ELF-1 (cell line): ENCODE measurements around the gene ABHD17A.
"Not testable (repeated sequence)": the region's sequence is repeated elsewhere in the genome, so short reads cannot be mapped to it uniquely, and the experiment has no call there.

Experiments used
- DNase-seq: peaks from one replicate; pipeline ENCODE4 v3.0.0-alpha.2; 2016; ENCODE audit warnings: low read depth, low spot score

ABHD17A gene

GRCh38 chr19:1910177-1910576 lies 24.9 kb upstream of the ABHD17A start:
- no peak for DNase-seq

- DNase-seq, result no peak
Measured at GRCh38 chr19:1909761-1910080, 24.4 kb upstream of the ABHD17A start.

DNA sequence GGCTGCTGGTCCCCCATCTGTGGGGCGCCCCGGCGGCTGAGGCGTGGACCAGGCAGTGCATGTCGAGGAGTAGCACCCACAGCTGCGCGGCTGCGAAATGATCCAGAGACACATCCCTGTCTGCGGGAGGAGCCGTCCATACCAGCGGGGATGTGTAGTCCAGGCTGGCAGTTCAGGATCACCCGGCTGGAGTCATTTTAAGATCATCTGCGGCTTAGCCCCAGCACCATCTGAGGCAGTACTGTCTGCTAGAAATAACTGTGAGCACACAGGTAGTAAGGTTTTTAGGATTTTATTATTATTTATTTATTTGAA lies 23.0 kb upstream of the ABHD17A start:
- DNase-seq, result no peak

DNA sequence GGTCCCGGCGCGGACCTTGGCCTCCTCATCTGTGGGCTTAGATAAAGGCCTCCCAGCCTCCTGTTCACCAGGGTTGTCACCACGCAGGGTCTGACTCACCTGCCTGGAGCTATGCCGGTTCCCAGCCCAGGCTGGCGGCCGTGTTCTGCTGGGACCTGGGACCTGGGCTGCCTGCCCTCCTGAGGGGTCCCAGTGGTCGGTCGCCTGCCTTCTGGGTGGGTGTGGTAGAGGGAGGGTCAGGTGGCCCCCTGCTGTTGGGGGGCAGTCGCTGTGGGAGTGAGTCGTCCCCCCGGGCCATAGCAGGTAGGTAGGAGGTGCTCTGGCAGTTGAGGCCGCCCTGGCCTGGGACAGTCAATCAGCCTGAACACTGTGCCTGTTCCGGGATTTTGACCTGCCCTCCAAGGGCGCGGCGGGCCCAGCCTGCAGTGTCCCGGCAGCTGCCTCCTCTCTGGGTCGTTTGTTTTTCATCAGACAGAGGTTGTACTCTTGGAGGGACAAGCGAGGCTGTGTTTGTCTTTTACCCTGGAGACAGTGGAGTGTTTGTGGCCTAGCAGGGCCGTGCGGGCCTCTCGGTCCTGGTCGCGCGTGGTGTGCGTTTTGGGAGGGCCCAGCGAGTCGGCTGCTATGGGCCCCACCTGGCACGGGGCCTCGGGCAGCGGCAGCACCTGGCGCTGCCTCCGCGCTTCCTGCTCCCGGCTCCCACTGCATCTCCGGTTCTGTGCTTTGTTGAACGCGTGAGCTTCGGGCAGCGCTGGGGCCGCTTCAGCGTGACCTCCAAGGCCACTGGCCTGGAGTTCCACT lies 22.5 kb upstream of the ABHD17A start:
- no peak for DNase-seq

- peak; percentile 78 for DNase-seq
Measured at GRCh38 chr19:1906985-1907562, 21.8 kb upstream of the ABHD17A start.

DNA sequence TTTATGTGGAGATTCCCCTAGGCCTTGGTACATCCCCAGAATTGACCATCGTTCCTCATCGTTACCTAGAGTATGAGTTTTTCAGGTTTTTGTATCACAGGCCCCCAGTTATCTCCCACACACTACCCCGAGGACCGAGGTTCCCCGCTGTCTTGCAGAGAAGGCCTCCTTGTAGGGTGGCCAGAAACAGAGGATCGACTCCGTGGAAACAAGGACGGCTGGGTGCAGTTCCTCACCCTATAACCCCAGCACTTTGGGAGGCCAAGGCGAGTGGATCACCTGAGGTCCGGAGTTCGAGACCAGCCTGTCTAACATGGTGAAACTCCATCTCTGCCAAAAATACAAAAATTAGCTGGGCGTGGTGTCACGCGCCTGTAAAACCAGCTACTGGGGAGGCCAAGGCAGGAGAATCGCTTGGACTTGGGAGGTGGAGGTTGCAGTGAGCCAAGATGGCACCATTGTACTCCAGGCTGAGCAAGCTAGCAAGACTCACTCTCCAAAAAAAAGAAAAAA lies 20.6 kb upstream of the ABHD17A start:
- DNase-seq, result no peak

- DNase-seq, result peak; percentile 99
Measured at GRCh38 chr19:1905110-1905862, 20.0 kb upstream of the ABHD17A start, which contains the start of the genes ADAT3 and SCAMP4. Gene ADAT3 (plus strand): TSS chr19:1905399. CDS start chr19:1912048, 6,649 bp downstream. Gene SCAMP4 (plus strand): TSS chr19:1905399. CDS start chr19:1915020, 9,621 bp downstream.

DNA sequence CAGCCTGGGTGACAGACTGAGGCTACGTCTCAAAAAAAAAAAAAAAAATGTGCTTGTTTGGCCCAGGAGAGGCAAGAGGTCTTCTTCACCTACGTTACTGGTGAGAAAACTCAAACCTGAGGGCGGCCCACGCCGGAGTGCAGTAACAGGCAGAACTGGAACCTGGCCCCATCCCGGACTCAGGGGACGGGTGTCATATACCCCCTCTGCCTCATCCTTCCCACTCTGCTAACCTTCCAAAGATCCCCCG lies 19.5 kb upstream of the ABHD17A start:
- DNase-seq, result no peak

- DNase-seq, result no peak
Measured at GRCh38 chr19:1902923-1903322, 17.6 kb upstream of the ABHD17A start.

- DNase-seq, result peak; percentile 61
Measured at GRCh38 chr19:1901940-1902404, 16.7 kb upstream of the ABHD17A start.

DNA sequence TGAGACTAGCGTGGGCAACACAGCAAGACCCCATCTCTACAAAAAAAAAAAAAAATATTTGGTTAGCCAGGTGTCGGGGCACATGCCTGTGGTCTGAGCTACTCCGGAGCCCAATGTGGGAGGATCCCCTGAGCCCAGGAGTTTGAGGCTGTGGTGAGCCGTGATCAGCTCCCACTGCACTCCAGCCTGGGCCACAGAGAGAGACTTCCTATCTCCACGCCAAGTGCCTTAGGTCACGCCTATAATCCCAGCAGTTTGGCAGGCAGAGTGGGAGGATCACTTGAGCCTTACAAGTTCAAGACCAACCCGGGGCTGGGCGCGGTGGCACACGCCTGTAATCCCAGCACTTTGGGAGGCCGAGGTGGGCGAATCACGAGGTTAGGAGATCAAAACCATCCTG lies 11.2 kb upstream of the ABHD17A start:
- no peak for DNase-seq

- DNase-seq, result no peak
Measured at GRCh38 chr19:1893791-1894190, 8.5 kb upstream of the ABHD17A start.

- no peak for DNase-seq
Measured at GRCh38 chr19:1889907-1890306, 4.6 kb upstream of the ABHD17A start.

GRCh38 chr19:1888385-1888784 lies 3.1 kb upstream of the ABHD17A start:
- no peak for DNase-seq

- DNase-seq, result not testable (repeated sequence)
Measured at GRCh38 chr19:1886360-1886759, 1.1 kb upstream of the ABHD17A start.

DNA sequence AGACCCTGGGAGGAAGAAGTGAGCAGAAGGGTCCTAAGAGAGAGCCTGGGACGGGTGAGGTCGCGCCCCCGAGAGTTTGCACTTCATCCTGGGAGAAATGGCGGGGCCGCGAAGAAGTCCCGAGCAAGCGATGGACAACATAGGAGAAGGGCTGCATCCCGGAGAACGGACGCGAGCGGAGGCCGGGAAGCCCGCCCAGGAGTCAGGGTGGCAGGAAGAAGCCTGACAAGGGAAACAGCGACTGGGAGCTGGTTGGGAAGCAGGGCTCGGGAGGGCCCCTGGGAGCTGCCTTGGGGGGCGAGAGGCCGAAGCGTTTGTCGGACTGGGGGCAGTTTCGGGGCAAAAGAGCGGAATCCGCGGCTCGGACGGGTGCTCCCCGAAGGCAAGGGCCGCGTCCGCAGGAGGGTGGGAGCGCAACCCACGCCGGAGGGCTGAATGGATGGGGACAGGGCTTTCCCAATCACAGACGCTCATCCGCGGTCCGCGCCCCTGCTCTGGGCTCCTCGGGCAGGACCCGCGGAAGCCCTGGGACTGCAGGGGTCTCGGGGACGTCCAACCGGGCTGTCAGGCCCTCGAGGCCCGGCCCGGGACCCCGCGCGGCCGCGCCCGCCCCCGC lies 469 bp downstream of the ABHD17A start:
- DNase-seq, result no peak

GRCh38 chr19:1884291-1884718 lies 991 bp downstream of the ABHD17A start:
- peak; percentile 72 for DNase-seq

DNA sequence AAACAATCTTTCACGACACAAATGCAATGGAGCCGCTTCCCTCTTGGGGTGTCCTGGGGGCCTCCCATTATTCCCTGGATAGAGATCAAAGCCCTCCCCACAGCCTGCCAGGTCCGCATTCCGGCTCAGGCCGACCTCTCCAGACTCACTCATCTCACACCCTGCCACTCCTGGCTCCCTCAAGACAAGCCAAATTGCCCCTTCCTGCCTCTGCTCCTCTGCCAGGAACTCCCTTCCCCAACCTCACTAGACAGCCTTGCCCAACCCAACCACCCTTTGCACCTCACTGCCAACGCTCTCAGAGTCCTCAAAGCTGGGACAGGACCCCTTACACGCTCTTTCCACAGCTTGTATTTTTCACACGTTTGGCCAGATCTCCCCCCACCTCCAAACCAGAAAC lies 1.5 kb downstream of the ABHD17A start:
- DNase-seq, result no peak

GRCh38 chr19:1882786-1883692 lies 2.3 kb downstream of the ABHD17A start:
- DNase-seq, result no peak

- no peak for DNase-seq
Measured at GRCh38 chr19:1882089-1882785, 3.1 kb downstream of the ABHD17A start.
